GM19025 (cell line): Measurements from ENCODE around the gene TOMM6.
A peak's percentile ranks its signal among the peaks of the same experiment; 100 is the strongest.
"Not testable (repeated sequence)": the region's sequence is repeated elsewhere in the genome, so short reads cannot be mapped to it uniquely, and the experiment has no call there.

Experiments
- ATAC-seq: cut with Tn5 transposase; IDR thresholded peaks from one replicate; pipeline ENCODE4 v1.9.1; 2021; ENCODE audit warnings: mild to moderate bottlenecking, low read depth, moderate library complexity; ENCODE audit not compliant: unreplicated experiment

Gene TOMM6

DNA sequence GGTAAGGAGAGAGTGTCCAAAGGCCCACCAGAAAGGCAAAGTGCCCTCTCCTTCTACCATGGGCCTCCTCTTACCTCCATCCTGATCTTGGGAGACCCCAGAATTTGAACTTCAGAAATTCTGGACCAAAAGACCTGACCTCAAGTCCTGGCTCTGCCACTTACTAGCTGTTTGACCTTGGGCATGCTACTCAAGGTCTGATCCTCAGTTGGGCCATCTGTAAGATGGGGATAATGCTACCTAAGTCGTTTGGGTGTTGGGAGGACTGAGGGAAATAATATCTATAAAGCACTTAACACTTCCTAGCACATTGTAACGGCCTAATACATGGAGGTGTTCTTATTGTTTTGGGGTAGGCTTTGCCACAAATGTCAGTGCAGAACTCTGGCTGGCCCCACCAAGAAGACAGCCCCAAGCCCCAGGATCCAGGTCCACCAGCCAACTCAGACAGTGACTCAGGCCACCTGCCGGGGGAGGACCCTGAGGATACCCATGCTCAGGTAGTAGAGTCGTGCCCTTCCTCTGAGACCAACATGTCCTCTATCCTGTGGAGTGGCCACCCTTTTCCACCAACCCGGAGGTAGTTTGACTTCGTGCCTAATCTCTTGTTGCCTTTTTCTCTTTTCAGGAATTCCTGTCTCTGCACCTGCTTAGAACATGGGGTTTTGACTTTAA lies 4.3 kb upstream of the TOMM6 start:
- ATAC-seq = no peak

DNA sequence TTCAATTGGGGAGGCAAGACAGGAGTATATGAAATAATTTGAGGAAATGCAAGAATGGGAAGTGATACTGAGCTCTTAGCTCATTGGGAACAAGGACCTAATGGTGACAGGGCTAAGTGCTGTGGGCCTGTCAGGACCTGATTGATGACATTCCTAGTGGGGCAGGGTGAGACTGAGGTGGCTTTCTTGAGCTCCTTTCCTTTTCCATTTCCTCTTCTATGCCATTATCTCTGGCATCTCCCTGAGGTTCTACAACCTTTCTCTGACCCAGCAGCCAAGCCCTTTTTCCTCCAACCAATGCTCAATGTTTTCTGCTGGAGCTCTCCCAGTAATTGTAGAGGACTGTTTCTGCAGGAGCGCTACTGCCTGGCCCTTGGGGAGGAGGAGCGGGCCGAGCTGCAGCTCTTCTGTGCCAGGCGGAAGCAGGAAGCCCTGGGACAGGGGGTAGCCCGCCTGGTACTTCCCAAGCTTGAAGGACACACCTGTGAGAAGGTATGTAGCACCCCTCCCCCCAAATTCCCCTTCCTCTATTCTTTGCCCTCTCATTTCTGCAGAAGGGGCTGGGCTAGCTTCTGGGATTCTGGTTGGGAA lies 2.8 kb upstream of the TOMM6 start:
- no peak for ATAC-seq

DNA sequence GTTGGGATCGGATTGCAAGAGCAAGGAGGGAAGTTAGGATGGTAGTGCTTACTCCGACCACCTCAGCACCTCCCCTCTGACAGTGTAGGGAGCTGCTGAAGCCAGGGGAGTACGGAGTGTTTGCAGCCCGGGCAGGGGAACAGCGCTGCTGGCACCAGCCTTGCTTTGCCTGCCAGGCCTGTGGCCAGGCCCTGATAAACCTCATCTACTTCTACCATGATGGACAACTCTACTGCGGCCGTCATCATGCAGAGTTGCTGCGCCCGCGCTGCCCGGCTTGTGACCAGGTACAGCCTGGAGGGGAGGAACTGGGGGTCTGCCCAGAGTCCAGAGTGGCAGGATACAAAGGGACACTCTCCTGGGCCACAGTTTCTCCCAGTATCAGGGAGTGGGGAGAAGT lies 2.2 kb upstream of the TOMM6 start:
- ATAC-seq = no peak

DNA sequence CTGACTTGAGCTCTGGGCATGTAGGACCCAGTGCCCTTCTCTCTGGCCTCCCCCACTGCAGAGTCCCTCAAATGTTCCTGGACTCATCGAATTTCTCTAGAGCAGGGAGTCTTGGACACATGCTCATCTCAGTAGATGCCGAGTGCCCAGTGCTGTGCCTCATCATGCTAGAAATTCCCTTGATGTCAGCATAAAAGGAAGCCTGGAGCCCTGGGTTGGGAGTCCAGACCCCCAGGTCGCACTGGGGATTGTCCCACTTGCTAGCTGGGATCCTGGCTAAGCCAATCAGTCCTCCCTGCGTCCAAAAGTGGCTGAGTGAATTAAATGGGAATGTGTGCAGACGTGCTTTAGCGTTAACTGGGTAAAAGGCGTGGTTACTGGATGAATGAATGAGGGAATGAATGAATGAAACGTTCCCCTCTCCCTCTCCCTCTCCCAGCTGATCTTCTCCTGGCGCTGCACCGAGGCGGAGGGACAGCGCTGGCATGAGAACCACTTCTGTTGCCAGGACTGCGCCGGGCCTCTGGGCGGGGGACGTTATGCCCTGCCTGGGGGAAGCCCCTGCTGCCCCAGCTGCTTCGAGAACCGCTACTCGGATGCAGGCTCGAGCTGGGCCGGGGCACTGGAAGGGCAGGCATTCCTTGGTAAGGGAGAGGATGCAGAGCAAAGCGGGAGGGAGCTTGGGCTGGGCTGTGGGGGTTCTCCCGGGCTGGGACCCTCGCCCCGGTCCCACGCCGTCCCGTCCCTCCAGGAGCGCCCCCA lies 1.6 kb upstream of the TOMM6 start:
- peak; percentile 4 for ATAC-seq

- peak; percentile 71 for ATAC-seq
These were observed 859 bp upstream of the TOMM6 start for GRCh38 chr6:41786451-41787218.

DNA sequence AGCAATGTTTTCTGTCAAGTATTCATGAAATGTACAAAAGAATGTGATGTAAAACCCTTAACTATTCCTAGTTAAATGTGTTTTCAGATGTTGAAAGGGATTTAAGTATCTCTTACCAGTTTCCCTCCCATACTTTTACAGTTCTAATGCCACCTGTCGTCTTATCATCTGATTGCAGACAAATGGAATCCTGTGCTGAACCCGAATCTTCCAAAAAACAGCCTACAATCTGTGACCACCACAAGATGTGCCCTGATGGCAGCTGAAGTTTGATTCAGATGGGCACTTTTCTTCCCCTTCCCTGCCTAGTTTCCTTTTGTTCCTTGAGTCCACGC lies 1.9 kb downstream of the TOMM6 start:
- no peak for ATAC-seq

- no peak for ATAC-seq
These were observed 2.6 kb downstream of the TOMM6 start for GRCh38 chr6:41790045-41790444.

- no peak for ATAC-seq
These were observed 3.8 kb downstream of the TOMM6 start for GRCh38 chr6:41791305-41791704.

DNA sequence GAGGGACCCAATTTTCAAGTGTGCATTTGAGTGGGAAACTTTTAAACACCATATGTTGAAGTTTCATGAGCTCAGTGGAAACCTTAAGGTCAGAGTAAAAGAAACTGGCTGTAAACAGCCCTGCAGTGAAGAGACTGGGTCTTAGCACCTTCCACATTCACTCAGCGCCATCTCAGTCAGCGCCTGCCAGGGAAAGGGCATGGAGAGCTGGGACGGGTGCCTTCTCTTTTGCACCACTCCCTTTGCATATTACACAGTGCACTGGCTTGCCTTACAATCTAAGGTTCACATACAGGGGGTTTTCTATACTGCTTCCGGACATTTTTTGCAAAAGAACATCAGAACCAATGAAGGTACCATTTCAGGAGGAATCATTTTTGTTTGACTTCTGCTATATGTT lies 4.5 kb downstream of the TOMM6 start:
- no peak for ATAC-seq

- ATAC-seq = no peak
These were observed 9.0 kb downstream of the TOMM6 start for GRCh38 chr6:41796474-41796873.

GRCh38 chr6:41798901-41799558 lies 11.5 kb downstream of the TOMM6 start:
- no peak for ATAC-seq

DNA sequence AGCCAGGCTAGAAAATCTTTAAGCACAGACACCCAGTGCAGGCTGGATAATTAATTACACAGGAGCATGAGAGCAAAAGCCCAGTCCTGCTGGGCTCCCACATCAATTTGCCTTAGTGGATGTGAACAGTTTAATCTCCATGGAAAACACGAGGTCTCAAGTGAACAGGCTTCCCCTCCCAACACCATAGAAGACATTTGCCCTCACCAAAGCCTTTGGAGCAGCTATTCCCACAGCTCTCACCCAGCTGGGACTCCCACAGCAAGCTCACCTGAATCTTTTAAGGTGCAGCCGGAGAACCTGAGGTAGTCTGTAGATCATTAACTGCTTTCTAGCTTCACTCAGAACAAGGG lies 12.0 kb downstream of the TOMM6 start:
- ATAC-seq = no peak

DNA sequence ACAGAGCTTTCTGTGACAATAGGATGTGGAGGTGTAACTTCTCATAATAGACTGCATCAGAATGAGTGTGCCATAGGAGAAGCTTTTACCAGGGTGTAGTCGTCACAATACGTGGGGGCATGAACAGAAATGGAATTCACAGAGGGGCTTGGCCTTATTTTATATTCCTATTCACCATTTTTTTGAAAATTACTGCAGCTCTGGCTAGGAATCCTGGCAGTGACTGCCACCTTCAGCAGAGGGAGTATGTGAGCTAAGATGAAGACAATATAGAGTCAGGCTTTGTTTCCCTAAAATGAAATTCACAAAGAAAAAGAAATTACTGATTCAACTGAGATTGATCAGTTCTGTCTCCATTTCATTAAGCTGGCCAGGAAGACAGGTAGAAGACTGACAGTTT lies 13.9 kb downstream of the TOMM6 start:
- no peak for ATAC-seq

- no peak for ATAC-seq
These were observed 18.6 kb downstream of the TOMM6 start for GRCh38 chr6:41805830-41806774.

DNA sequence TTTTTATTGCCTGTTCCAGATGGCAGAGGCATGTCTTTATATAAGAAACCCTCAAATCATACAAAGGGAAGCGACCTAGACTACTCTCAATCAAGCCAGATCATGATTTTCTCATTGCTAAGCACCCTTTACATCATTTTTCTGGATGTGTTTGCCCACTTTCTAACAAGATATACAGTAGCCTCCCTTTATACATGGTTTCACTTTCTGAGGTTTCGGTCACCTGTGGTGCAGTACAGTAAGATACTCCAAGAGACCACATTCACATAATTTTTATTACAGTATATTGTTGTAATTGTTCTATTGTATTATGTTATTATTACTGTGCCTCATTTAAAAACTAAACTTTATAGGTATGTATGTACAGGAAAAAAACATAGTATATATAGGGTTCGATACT lies 23.6 kb downstream of the TOMM6 start:
- ATAC-seq = no peak

DNA sequence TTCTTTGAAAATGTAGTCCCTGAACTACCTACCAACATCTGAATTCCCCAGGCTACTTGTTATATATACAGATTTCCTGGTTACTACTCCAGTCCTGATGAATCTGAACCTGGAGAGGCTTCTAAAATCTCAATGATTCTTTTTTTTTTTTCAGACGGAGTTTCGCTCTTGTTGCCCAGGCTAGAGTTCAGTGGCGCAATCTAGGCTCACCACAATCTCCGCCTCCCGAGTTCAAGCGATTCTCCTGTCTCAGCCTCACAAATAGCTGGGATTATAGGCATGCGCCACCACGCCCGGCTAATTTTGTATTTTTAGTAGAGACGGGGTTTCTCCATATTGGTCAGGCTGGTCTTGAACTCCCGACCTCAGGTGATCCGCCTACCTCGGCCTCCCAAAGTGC lies 24.5 kb downstream of the TOMM6 start:
- ATAC-seq = not testable (repeated sequence)

DNA sequence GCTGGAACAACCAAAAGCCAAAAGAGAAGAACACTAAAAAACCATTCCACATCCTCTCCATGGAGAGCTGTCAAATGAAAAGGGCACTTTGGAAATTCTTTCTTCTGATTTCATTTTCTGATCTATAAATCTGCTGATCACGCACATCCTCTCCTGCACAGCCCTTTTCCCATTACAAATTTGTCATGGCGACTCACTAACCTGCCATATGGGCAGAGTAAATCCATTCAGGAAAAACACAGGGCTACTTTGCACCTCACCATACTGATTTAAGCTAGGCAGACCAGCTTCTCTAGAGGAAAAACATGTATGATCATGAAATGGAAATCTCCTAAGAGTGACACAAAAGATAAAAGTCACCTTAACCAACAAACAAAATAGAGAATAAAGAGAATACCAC lies 26.0 kb downstream of the TOMM6 start:
- ATAC-seq = no peak

- ATAC-seq = no peak
These were observed 26.5 kb downstream of the TOMM6 start for GRCh38 chr6:41813956-41814355.

GRCh38 chr6:41814629-41815028 lies 27.1 kb downstream of the TOMM6 start:
- no peak for ATAC-seq

DNA sequence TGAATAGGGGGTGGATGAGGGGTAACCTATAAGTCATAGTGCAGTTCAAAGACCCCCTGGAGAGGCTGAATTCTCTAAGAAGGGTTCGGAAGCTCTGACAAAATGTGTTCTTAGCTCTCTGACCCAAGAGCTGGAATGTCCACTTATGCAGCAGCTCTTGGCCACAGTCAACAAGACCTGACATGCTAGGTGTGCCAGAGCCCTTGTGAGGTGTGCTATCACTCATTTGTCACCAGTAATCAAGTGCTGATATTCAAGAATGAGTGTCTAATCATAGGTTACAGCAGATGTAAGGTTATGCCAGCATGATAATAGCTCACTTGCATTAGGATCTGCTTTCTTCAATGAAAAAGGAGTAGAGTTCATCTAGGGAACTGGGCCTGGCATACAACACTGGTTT lies 28.1 kb downstream of the TOMM6 start:
- no peak for ATAC-seq
